Activated B cell treated with CpG ODN at 0.5 μM for 24 hours (primary cell): ENCODE results near the gene NGEF. TPM values are rescaled to one million over a fixed set of nuclear protein-coding genes. Genes with fewer than 3 reads are reported as not detected.
"Not testable (repeated sequence)": the region's sequence is repeated elsewhere in the genome, so short reads cannot be mapped to it uniquely, and the experiment has no call there.

Experiments
- ATAC-seq: fragments of 200-7000 bp; cut with Tn5 transposase; one replicate; pipeline ENCODE4 v1.10.0; 2021; ENCODE audit warnings: low read depth, mild to moderate bottlenecking, moderate library complexity
- CTCF ChIA-PET: fragments of 350-600 bp; sonication (Branson Sonifier 250); formaldehyde crosslinking; loops from one replicate; lab custom pipeline; 2021; ENCODE audit warnings: antibody characterized with exemption; lab: Charles Lee
- POLR2A ChIA-PET: fragments of 350-600 bp; sonication (Branson Sonifier 250); formaldehyde crosslinking; loops from one replicate; lab custom pipeline; 2021; ENCODE audit warnings: antibody characterized with exemption; lab: Charles Lee
- DNase-seq: peaks from one replicate; pipeline ENCODE4 v3.0.0; 2022
- H3K27ac Mint-ChIP-seq: one replicate; pipeline ENCODE4 v1.8.0; 2020; ENCODE audit warnings: mixed read lengths
- H3K27me3 Mint-ChIP-seq: one replicate; pipeline ENCODE4 v1.8.0; 2021; ENCODE audit warnings: mixed read lengths
- H3K36me3 Mint-ChIP-seq: one replicate; pipeline ENCODE4 v1.8.0; 2021; ENCODE audit warnings: low read depth, mixed read lengths
- H3K4me1 Mint-ChIP-seq: one replicate; pipeline ENCODE4 v1.8.0; 2021; ENCODE audit warnings: mixed read lengths
- H3K4me3 Mint-ChIP-seq: one replicate; pipeline ENCODE4 v1.8.0; 2020; ENCODE audit warnings: mild to moderate bottlenecking, mixed read lengths
- H3K9me3 Mint-ChIP-seq: one replicate; pipeline ENCODE4 v1.8.0; 2020; ENCODE audit warnings: mixed read lengths
- CTCF ChIP-seq: fragments of 200-600 bp; IDR thresholded peaks from one replicate; pipeline ENCODE4 v1.8.0; 2022; ENCODE audit warnings: antibody characterized with exemption, mild to moderate bottlenecking
- intact Hi-C: fragments of 100-400 bp; cut with micrococcal nuclease; formaldehyde crosslinking; loops from one replicate; pipeline ENCODE4 v1.15.1; 2024
- total RNA-seq: library from RNA; stranded (reverse); gene quantifications from 2 replicates; pipeline ENCODE4 v1.2.3, GENCODE V29; 2022

The NGEF gene
- total RNA-seq, 1 donor from 2014 or later, result not detected

- DNase-seq (no peak), ATAC-seq (no peak)
- no peak for TF ChIP-seq CTCF
- intact Hi-C loops, result no loop called here
- Mint-ChIP-seq H3K9me3 (no peaks in the 10 kb centered on the region), H3K4me1 (no peaks in the 10 kb centered on the region), H3K4me3 (no peak overlapping the region), H3K27me3 (no peaks in the 10 kb centered on the region), H3K27ac (no peak overlapping the region), H3K36me3 (no peaks in the 10 kb centered on the region)
- POLR2A ChIA-PET, result no interaction called here
- CTCF ChIA-PET, result no interaction called here
Measured at GRCh38 chr2:233023761-233024410, 10.8 kb upstream of the NGEF start.

GRCh38 chr2:233023007-233023760, 10.1 kb upstream of the NGEF start:
- no peak for TF ChIP-seq CTCF
- Mint-ChIP-seq H3K27ac (no peak overlapping the region), H3K27me3 (no peaks in the 10 kb centered on the region), H3K9me3 (peaks cover 2% of the 10 kb centered on the region), H3K4me3 (no peak overlapping the region), H3K36me3 (no peaks in the 10 kb centered on the region), H3K4me1 (no peaks in the 10 kb centered on the region)
- DNase-seq (no peak), ATAC-seq (no peak)
- CTCF ChIA-PET, result no interaction called here
- POLR2A ChIA-PET, result no interaction called here
- intact Hi-C loops, result no loop called here

GRCh38 chr2:233022561-233022960, 9.5 kb upstream of the NGEF start:
- Mint-ChIP-seq H3K4me3 (no peak overlapping the region), H3K4me1 (no peaks in the 10 kb centered on the region), H3K36me3 (no peaks in the 10 kb centered on the region), H3K27ac (no peak overlapping the region), H3K27me3 (no peaks in the 10 kb centered on the region), H3K9me3 (peaks cover 2% of the 10 kb centered on the region)
- ChIA-PET POLR2A (no interaction called here), CTCF (no interaction called here)
- no peak for DNase-seq
- TF ChIP-seq CTCF, result no peak
- intact Hi-C loops, result no loop called here
- ATAC-seq, result no peak

- Mint-ChIP-seq H3K9me3 (peaks cover 2% of the 10 kb centered on the region), H3K4me3 (no peak overlapping the region), H3K36me3 (no peaks in the 10 kb centered on the region), H3K27me3 (no peaks in the 10 kb centered on the region), H3K4me1 (no peaks in the 10 kb centered on the region), H3K27ac (no peak overlapping the region)
- ATAC-seq (no peak), DNase-seq (no peak)
- TF ChIP-seq CTCF, result no peak
- CTCF ChIA-PET, result no interaction called here
- intact Hi-C loops, result no loop called here
- POLR2A ChIA-PET, result no interaction called here
Measured at GRCh38 chr2:233021771-233022170, 8.7 kb upstream of the NGEF start.

- peaks cover 2% of the 10 kb centered on the region for H3K9me3 Mint-ChIP-seq
- no peak for TF ChIP-seq CTCF
- no peak overlapping the region for H3K4me3 Mint-ChIP-seq
- H3K36me3 Mint-ChIP-seq, result no peaks in the 10 kb centered on the region
- no peak overlapping the region for H3K27ac Mint-ChIP-seq
- ChIA-PET POLR2A (no interaction called here), CTCF (no interaction called here)
- no peaks in the 10 kb centered on the region for H3K4me1 Mint-ChIP-seq
- ATAC-seq, result no peak
- DNase-seq, result no peak
- peaks cover under 1% of the 10 kb centered on the region for H3K27me3 Mint-ChIP-seq
- intact Hi-C loops, result no loop called here
Measured at GRCh38 chr2:233020454-233020853, 7.4 kb upstream of the NGEF start.

GRCh38 chr2:233019610-233020009, 6.6 kb upstream of the NGEF start:
- ATAC-seq, POLR2A ChIA-PET, DNase-seq, H3K4me1 Mint-ChIP-seq, H3K36me3 Mint-ChIP-seq, H3K27me3 Mint-ChIP-seq, H3K4me3 Mint-ChIP-seq, H3K27ac Mint-ChIP-seq, intact Hi-C loops, CTCF ChIA-PET, H3K9me3 Mint-ChIP-seq: not testable (repeated sequence)
